ENCODE results near the gene AMFR.

AMFR gene

GRCh38 chr16:56356276-56357240 is 68.8 kb downstream of the AMFR start (continued):
- TF ChIP-seq REST (tag by site-specific recombination; IDR thresholded peaks at IDR 0.05), result peak; percentile 40; the same call in 1 of the 2 replicates
- TF ChIP-seq ZNF24 (tag by site-specific recombination; IDR thresholded peaks at IDR 0.05), result 0 out of 2 replicates have a peak, but pooled peaks have one; percentile 51
- TF ChIP-seq ZNF214 (tag by site-specific recombination; IDR thresholded peaks at IDR 0.05; ENCODE audit: borderline replicate concordance), result no peak
- TF ChIP-seq ZNF350 (tag by site-specific recombination; IDR thresholded peaks at IDR 0.05), result no peak
- TF ChIP-seq ZBTB26 (tag by site-specific recombination; optimal IDR thresholded peaks at IDR 0.05), result no peak
- TF ChIP-seq ZNF621 (tag by site-specific recombination; IDR thresholded peaks at IDR 0.05), result no peak
- TF ChIP-seq ZBTB1 (tag by site-specific recombination; IDR thresholded peaks at IDR 0.05), result no peak
- no peak for TF ChIP-seq ZBTB21 (tag by site-specific recombination; IDR thresholded peaks at IDR 0.05)
- no peak for TF ChIP-seq KLF8 (tag by site-specific recombination; IDR thresholded peaks at IDR 0.05)
- peak; percentile 86 for TF ChIP-seq PRDM10 (tag by site-specific recombination; IDR thresholded peaks at IDR 0.05)
- TF ChIP-seq SP2 (tag by site-specific recombination; IDR thresholded peaks at IDR 0.05), result peak; percentile 53
- TF ChIP-seq ZNF416 (tag by site-specific recombination; IDR thresholded peaks at IDR 0.05), result no peak
- no peak for TF ChIP-seq ZNF311 (tag by site-specific recombination; IDR thresholded peaks at IDR 0.05; ENCODE audit: borderline replicate concordance)
- TF ChIP-seq ZNF174 (tag by site-specific recombination; IDR thresholded peaks at IDR 0.05), result no peak
- peak; percentile 97 for TF ChIP-seq CTCF (tag by site-specific recombination; IDR thresholded peaks at IDR 0.05)
- no peak for TF ChIP-seq ZNF837 (tag by site-specific recombination; IDR thresholded peaks at IDR 0.05)
- TF ChIP-seq ZNF785 (tag by site-specific recombination; IDR thresholded peaks at IDR 0.05), result no peak
- no peak for TF ChIP-seq ZNF768 (tag by site-specific recombination; IDR thresholded peaks at IDR 0.05)
- peak; percentile 54 for TF ChIP-seq ZBTB20 (tag by site-specific recombination; IDR thresholded peaks at IDR 0.05)
- TF ChIP-seq ZNF362 (tag by site-specific recombination; IDR thresholded peaks at IDR 0.05), result peak; percentile 86; the same call in 1 of the 2 replicates
- TF ChIP-seq ZNF544 (tag by site-specific recombination; IDR thresholded peaks at IDR 0.05), result no peak
- TF ChIP-seq ZNF596 (tag by site-specific recombination; IDR thresholded peaks at IDR 0.05), result no peak
- TF ChIP-seq YY2 (tag by site-specific recombination; IDR thresholded peaks at IDR 0.05), result no peak
- TF ChIP-seq ZNF549 (tag by site-specific recombination; IDR thresholded peaks at IDR 0.05), result no peak
- TF ChIP-seq ZNF473 (tag by site-specific recombination; IDR thresholded peaks at IDR 0.05), result no peak
- TF ChIP-seq ZNF600 (tag by site-specific recombination; IDR thresholded peaks at IDR 0.05), result peak; percentile 47; the same call in 1 of the 2 replicates
- no peak for TF ChIP-seq ZNF501 (tag by site-specific recombination; IDR thresholded peaks at IDR 0.05)
- TF ChIP-seq ZNF221 (tag by site-specific recombination; IDR thresholded peaks at IDR 0.05; ENCODE audit: borderline replicate concordance), result no peak
- no peak for TF ChIP-seq ZNF48 (tag by site-specific recombination; IDR thresholded peaks at IDR 0.05)
